GM18498 (cell line): ENCODE data around the gene HDAC1.
A peak's percentile ranks its signal among the peaks of the same experiment; 100 is the strongest.
"Not testable (repeated sequence)": the region's sequence is repeated elsewhere in the genome, so short reads cannot be mapped to it uniquely, and the experiment has no call there.

Experiments
- ATAC-seq: cut with Tn5 transposase; IDR thresholded peaks from one replicate; pipeline ENCODE4 v1.9.1; 2021; ENCODE audit warnings: mild to moderate bottlenecking, moderate library complexity; ENCODE audit not compliant: unreplicated experiment

The HDAC1 gene

GRCh38 chr1:32291708-32292538, at the start of gene HDAC1:
TSS of gene HDAC1 (plus strand) at chr1:32292083. CDS start at chr1:32292170, 87 bp downstream.
- ATAC-seq: peak; percentile 98

- ATAC-seq: no peak
Observed at GRCh38 chr1:32242341-32242851, 49.5 kb upstream of the HDAC1 start.

- no peak for ATAC-seq
Observed at GRCh38 chr1:32246888-32247273, 45.0 kb upstream of the HDAC1 start, which contains the start of gene FAM167B. TSS of gene FAM167B (plus strand) at chr1:32247222. CDS start at chr1:32247422, 200 bp downstream.

- no peak for ATAC-seq
Observed at GRCh38 chr1:32247452-32247851, 44.4 kb upstream of the HDAC1 start.

- ATAC-seq: no peak
Observed at GRCh38 chr1:32247983-32248889, 43.6 kb upstream of the HDAC1 start.

GRCh38 chr1:32249831-32250525, 41.9 kb upstream of the HDAC1 start:
- ATAC-seq: peak; percentile 70

GRCh38 chr1:32250893-32251716, 40.8 kb upstream of the HDAC1 start, which contains the start of gene LCK:
TSS of gene LCK (plus strand) at chr1:32251265. CDS start at chr1:32274330, 23,065 bp downstream.
- ATAC-seq: no peak

GRCh38 chr1:32255072-32256071, 36.5 kb upstream of the HDAC1 start:
- no peak for ATAC-seq

GRCh38 chr1:32256473-32257226, 35.2 kb upstream of the HDAC1 start:
- ATAC-seq: no peak

- no peak for ATAC-seq
Observed at GRCh38 chr1:32257227-32257508, 34.7 kb upstream of the HDAC1 start.

- ATAC-seq: not testable (repeated sequence)
Observed at GRCh38 chr1:32263236-32263593, 28.7 kb upstream of the HDAC1 start.

- ATAC-seq: no peak
Observed at GRCh38 chr1:32263744-32264143, 28.1 kb upstream of the HDAC1 start.

- ATAC-seq: no peak
Observed at GRCh38 chr1:32265846-32266245, 26.0 kb upstream of the HDAC1 start.

GRCh38 chr1:32266921-32267591, 24.8 kb upstream of the HDAC1 start:
- no peak for ATAC-seq

GRCh38 chr1:32269744-32270143, 22.1 kb upstream of the HDAC1 start:
- ATAC-seq: no peak

- no peak for ATAC-seq
Observed at GRCh38 chr1:32272557-32273390, 19.1 kb upstream of the HDAC1 start.
